Vagina (tissue), 2 donors: ENCODE results near the gene DACH1. TPM values are rescaled to one million over a fixed set of nuclear protein-coding genes. Genes with fewer than 3 reads are reported as not detected.

Experiments used
- DNase-seq, 2 donors: peaks; one replicate each; pipeline ENCODE4 v3.0.0-alpha.2; 2017; ENCODE audit errors: extremely low spot score in 2 of 2
- H3K27ac ChIP-seq: fragments of 200-600 bp; sonication (generic); one replicate; pipeline ENCODE4 v1.5.1; 2019
- H3K27me3 ChIP-seq: fragments of 200-600 bp; sonication (generic); one replicate; pipeline ENCODE4 v1.5.1; 2019
- H3K36me3 ChIP-seq, 2 donors: fragments of 200-600 bp; sonication (generic); one replicate each; pipeline ENCODE4 v1.5.1; 2017 to 2019
- H3K4me1 ChIP-seq: fragments of 200-600 bp; sonication (generic); one replicate; pipeline ENCODE4 v1.5.1; 2019
- H3K4me3 ChIP-seq, 2 donors: fragments of 200-600 bp; sonication (generic); 1 replicate in 1 of 2; 2 replicates in 1 of 2; pipeline ENCODE4 v1.5.1; 2016 to 2019
- H3K9me3 ChIP-seq: fragments of 200-600 bp; sonication (generic); one replicate; pipeline ENCODE4 v1.5.1; 2019
- CTCF ChIP-seq, 3 experiments: fragments of 450-650 bp in 2 of 3; fragments of 200-600 bp in 1 of 3; sonication (generic) in 1 of 3; IDR thresholded peaks; one replicate each; pipeline ENCODE4 v1.5.1; 2017 to 2019; ENCODE audit warnings: antibody characterized with exemption in 3 of 3, mild to moderate bottlenecking in 2 of 3, moderate library complexity in 2 of 3
- POLR2A ChIP-seq, 2 donors: fragments of 450-650 bp; IDR thresholded peaks; one replicate each; pipeline ENCODE4 v1.6.1; 2017; ENCODE audit warnings: antibody characterized with exemption in 2 of 2, mild to moderate bottlenecking in 2 of 2, moderate library complexity in 2 of 2
- POLR2AphosphoS5 ChIP-seq, 2 donors: sonication (generic); formaldehyde crosslinking; IDR thresholded peaks; one replicate each; pipeline ENCODE4 v1.9.0; 2017; ENCODE audit warnings: antibody characterized with exemption in 2 of 2, mild to moderate bottlenecking in 2 of 2, low read depth in 1 of 2; ENCODE audit not compliant: insufficient read depth in 1 of 2
- intact Hi-C: fragments of 100-400 bp; cut with DNase I; formaldehyde crosslinking; loops from one replicate; pipeline ENCODE4 v1.15.1; 2023
- total RNA-seq: library from RNA; depleted of rRNA; stranded (reverse); fragments of >200 nt; gene quantifications from one replicate; pipeline ENCODE4 v1.2.3, GENCODE V29; 2016

Gene DACH1
- total RNA-seq, 1 donor from 2014 or later = 7.9 TPM

- Histone ChIP-seq H3K27me3 (no peaks in the 10 kb centered on the region), H3K4me1 (no peaks in the 10 kb centered on the region), H3K36me3 (no peaks in the 10 kb centered on the region), H3K4me3 (no peak overlapping the region), H3K27ac (no peak overlapping the region), H3K9me3 (no peaks in the 10 kb centered on the region)
- intact Hi-C loops = no loop called here
- no peak for TF ChIP-seq POLR2A (IDR thresholded peaks at IDR 0.05)
- no peak for TF ChIP-seq POLR2AphosphoS5 (IDR thresholded peaks at IDR 0.05; ENCODE audit: insufficient read depth in 1 of 2, low read depth in 1 of 2)
- no peak for TF ChIP-seq CTCF (IDR thresholded peaks at IDR 0.05)
- DNase-seq = no peak
These were observed 140.0 kb downstream of the DACH1 start for GRCh38 chr13:71727042-71727441.

- intact Hi-C loops = no loop called here
These were observed 144.8 kb downstream of the DACH1 start for GRCh38 chr13:71722206-71722605.

DNA sequence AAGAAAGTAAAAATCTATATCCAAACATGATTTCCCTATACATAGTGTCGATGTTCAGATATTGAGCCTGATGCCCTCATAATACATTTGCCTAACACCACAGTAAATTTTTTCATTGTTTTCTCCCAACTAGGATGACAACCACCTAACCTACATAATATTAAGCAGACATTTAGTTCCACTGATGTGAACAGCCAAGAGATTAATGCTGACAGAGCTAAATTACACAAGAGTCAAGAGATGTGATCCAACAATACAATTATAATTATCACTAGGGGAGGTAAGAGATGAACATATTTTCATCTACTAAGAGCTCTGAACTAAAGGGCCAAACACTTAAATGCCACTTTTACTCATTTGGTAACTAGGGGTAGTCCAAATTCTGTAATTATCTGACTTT lies 145.9 kb downstream of the DACH1 start:
- DNase-seq = no peak
- Histone ChIP-seq H3K4me3 (no peak overlapping the region), H3K27ac (no peak overlapping the region), H3K4me1 (no peaks in the 10 kb centered on the region), H3K36me3 (no peaks in the 10 kb centered on the region), H3K27me3 (no peaks in the 10 kb centered on the region), H3K9me3 (no peaks in the 10 kb centered on the region)
- no peak for TF ChIP-seq POLR2AphosphoS5 (IDR thresholded peaks at IDR 0.05; ENCODE audit: insufficient read depth in 1 of 2, low read depth in 1 of 2)
- TF ChIP-seq CTCF (IDR thresholded peaks at IDR 0.05) = no peak
- TF ChIP-seq POLR2A (IDR thresholded peaks at IDR 0.05) = no peak
- intact Hi-C loops = no loop called here

More at GRCh38 chr13:71722206-71722605, 144.8 kb downstream of the DACH1 start:
- Histone ChIP-seq H3K27ac (no peak overlapping the region), H3K4me1 (no peaks in the 10 kb centered on the region), H3K36me3 (no peaks in the 10 kb centered on the region), H3K9me3 (no peaks in the 10 kb centered on the region), H3K4me3 (no peak overlapping the region), H3K27me3 (no peaks in the 10 kb centered on the region)
- TF ChIP-seq POLR2AphosphoS5 (IDR thresholded peaks at IDR 0.05; ENCODE audit: insufficient read depth in 1 of 2, low read depth in 1 of 2) (no peak), CTCF (IDR thresholded peaks at IDR 0.05) (no peak), POLR2A (IDR thresholded peaks at IDR 0.05) (no peak)
- DNase-seq = no peak

DNA sequence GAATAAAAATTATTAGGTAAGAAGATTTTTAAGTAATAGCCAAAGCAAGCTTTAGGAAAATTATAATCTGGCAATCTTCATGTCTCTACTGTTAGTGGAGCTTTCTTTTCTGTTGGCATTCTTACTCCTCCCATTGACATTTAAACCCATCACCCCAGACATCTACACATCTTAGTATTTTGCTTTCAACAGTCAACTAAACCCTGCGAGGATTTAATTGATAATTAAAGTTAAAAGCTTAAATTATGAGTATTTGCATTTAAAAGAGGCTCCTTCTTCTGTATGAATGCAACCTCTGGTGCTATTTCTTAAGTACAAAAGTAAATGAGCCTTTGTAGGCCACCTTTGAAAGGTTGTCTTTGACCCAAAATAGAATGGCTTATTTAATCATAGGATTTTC lies 148.1 kb downstream of the DACH1 start:
- intact Hi-C loops = no loop called here
- Histone ChIP-seq H3K36me3 (no peaks in the 10 kb centered on the region), H3K4me1 (no peaks in the 10 kb centered on the region), H3K27me3 (no peaks in the 10 kb centered on the region), H3K9me3 (no peaks in the 10 kb centered on the region), H3K27ac (no peak overlapping the region), H3K4me3 (no peak overlapping the region)
- TF ChIP-seq POLR2A (IDR thresholded peaks at IDR 0.05) (no peak), CTCF (IDR thresholded peaks at IDR 0.05) (no peak), POLR2AphosphoS5 (IDR thresholded peaks at IDR 0.05; ENCODE audit: insufficient read depth in 1 of 2, low read depth in 1 of 2) (no peak)
- DNase-seq = no peak

DNA sequence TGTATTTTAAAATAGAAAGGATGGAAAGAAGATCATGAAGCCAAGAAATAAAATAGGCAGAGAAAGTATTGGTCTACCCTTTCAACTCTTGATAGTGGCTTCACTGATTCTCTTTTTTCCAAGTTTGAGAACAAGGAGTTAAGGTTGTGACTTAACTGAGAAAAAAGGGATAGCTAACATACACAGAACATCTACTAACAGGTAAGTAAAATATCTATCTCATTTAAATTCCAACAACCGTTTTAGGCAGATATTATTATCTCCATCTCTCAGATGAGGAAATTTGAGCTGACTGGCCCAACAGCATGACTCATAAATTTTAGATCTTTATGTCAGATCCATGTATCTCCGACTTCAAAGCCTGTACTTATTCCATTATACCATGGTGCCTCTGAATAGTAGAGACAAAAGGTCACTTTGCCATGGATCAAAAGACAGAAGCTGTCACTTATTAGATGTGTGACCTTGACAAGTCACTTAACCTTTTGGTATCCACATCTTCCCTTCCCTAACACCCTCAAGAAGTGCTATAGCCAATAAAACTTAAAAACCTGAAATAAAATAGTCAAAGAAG lies 152.1 kb downstream of the DACH1 start:
- peaks cover 5% of the 10 kb centered on the region for H3K4me1 ChIP-seq
- no peak for DNase-seq
- no peaks in the 10 kb centered on the region for H3K36me3 ChIP-seq
- no peak for TF ChIP-seq POLR2A (IDR thresholded peaks at IDR 0.05)
- no peak for TF ChIP-seq POLR2AphosphoS5 (IDR thresholded peaks at IDR 0.05; ENCODE audit: insufficient read depth in 1 of 2, low read depth in 1 of 2)
- TF ChIP-seq CTCF (IDR thresholded peaks at IDR 0.05) = no peak
- H3K4me3 ChIP-seq = no peak overlapping the region
- no peaks in the 10 kb centered on the region for H3K27me3 ChIP-seq
- H3K27ac ChIP-seq = no peak overlapping the region
- intact Hi-C loops = no loop called here
- no peaks in the 10 kb centered on the region for H3K9me3 ChIP-seq
